SIG-M5 (cell line): ENCODE measurements around the gene NCR3LG1.
"Not testable (repeated sequence)": the region's sequence is repeated elsewhere in the genome, so short reads cannot be mapped to it uniquely, and the experiment has no call there.

Experiments
- DNase-seq: peaks from one replicate; lab custom pipeline; 2025; lab: John Stamatoyannopoulos, UW

The NCR3LG1 gene

DNA sequence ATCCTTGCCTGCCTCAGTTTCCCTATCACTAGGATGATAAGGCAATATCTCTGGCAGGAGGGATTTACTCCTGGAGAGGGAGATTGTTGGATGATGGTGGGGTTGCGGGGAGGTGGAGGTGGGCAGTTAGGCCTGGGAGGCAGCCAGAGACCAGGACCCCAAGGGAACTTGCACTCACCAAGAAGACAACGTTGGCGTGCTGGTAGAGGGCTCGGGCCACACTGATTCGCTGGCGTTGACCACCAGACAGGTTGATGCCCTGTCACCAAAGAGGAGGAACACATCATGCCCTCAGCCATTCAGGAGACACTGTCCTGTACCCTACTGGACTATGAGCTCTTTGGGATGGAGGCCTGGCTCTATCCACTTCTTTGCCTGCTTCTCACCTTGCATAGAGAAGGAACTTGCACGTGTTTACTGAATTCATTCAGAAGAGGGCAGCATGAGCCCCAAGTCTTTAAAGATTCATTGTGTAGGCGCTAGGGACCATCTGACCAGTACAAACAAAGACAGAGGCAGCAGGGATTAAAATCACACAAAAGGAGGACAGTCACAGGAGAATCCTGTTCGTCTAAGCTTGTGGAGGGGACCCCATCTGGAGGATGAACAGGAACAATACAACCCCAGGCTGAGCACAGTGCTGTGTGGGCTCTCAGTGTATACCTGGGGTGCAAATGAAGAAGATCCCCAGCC is 61.0 kb downstream of the NCR3LG1 start:
- no peak for DNase-seq

DNA sequence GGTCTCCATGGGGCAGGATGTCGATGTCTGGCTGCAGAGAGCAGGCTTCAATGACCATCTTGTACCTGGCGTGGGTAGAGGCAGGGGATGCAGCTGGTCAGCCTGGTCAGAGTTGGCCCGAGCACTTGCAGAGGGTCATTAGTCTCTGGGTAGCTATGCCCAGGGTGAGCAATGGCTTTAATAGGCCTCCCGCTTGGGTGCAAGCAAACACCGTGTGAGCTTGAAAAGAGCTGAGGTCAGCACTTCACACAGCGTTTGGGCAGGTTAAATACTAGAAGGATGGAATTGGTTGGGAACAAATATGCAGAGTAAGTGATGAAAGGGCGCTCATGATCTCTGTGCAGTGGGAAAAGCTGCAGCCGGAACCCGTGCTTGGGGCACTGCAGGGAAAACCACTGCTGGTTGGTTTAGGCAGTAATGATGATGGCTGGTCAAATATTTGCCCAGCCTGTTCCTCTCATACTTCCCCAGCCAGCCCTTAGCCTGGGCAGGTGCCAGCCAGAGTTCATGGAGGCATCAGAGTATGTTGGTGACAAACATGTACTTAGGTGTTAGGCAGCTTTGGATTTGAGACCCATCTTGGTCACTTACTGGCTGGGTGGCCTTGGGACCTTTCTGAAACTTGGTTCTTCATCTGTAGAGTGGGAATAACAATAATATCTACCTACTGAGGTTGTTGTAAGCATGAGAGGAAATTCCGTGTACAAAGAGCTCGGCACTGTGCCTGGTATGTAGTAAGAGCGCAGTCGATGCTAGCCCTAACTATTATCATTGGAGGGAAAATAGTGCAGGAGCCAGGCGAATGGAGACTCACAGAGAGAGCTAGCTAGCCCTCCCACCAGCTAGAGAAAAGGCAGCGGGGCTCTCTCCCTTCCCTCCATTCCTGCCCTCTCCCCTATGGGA is 62.1 kb downstream of the NCR3LG1 start:
- DNase-seq, result no peak

- DNase-seq, result no peak
These were observed 62.7 kb downstream of the NCR3LG1 start for GRCh38 chr11:17414317-17414737.

DNA sequence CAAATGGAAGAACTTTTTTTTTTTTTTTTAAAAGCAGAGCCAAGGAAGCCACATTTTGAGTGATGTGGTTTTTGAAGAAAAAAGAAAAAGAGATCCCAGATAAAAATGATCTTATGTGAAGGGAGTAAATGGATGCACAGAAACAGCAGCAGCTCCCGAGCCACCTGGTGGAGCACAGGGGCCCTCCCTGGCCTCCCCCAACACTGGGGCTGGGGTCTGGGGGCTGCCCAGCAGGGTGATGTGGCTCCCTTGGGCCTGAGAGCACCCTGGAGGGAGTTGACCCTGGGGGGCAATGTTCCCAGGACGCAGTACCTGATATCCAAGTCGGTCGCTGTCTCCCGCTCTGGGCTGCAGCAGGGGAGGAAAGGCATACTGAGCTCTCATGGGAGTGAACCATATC is 63.4 kb downstream of the NCR3LG1 start:
- DNase-seq, result no peak

- DNase-seq, result no peak
These were observed 64.0 kb downstream of the NCR3LG1 start for GRCh38 chr11:17415523-17416104.

GRCh38 chr11:17416492-17416891 is 64.9 kb downstream of the NCR3LG1 start:
- DNase-seq, result no peak

DNA sequence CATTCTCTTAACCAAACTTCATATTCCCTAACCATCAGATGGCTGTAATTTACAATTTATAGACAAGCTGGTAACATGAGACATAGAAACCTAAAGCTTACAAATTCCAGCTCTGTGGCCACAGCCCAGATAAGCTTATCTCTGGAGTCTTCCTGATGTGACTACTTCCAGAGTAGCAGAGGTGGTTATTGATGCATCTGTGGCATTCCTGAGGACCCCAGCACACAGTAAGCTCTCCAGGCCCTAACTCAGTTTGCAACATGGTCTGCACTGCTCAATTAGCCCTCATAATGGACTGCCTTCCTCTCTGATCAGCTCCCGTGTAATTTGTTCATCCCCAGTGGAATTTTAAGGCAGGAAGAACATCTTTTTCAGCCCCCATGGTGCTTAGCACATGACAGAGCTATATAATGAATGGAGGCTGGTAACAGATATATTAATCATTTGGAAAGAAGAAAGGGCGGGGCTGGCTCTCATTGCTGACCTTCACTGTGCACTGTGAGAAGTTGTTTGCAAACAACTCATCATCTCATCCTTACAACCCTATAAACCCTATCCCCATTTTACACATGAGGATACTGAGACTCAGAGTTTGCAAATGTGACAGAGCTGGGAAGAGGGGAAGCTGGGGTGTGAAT is 67.0 kb downstream of the NCR3LG1 start:
- no peak for DNase-seq

DNA sequence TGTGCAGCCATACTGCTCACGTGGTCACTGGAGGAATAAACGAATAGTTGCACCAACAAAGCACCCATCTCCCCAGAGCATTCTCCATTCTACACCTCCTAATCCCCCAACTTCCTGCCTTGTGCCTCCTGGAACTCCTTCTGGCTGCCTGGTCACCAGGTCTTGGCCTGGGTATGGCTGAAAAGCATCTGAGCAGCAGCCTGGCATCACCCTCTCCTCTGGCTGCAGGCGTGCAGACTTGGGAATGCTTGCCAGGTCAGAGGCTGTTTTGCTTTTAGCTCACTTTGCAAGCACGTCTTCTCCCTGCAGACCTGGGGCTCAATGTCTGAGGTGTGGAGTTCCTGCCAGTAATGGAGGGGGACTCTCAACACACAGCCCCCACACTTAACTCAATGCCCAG is 70.2 kb downstream of the NCR3LG1 start:
- DNase-seq, result no peak

- no peak for DNase-seq
These were observed 72.1 kb downstream of the NCR3LG1 start for GRCh38 chr11:17423533-17424310.

GRCh38 chr11:17426233-17426632 is 74.6 kb downstream of the NCR3LG1 start:
- not testable (repeated sequence) for DNase-seq
